ENCODE results near the gene TMEM30A.
A peak's percentile ranks its signal among the peaks of the same experiment; 100 is the strongest.

TMEM30A gene

DNA sequence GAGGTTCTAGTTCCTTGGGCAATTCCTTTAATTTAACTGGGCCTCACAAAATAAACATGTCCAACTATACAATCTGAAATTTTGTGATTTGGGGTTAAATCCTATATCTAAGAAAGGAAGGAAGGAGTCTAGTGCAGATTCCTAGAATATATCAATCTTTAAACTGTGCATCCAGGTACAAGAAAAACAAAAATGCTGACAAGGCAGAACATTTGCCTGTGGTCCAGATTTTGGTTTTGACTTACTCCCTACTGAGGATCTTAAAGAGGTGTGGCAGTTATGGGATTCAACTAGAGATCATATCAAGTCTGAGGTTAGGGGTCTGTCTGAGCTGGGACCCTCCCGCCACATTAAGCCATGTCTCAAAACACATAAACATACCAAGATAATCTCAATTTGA lies 23.3 kb downstream of the TMEM30A start:
- H3K4me3 ChIP-seq (replicated peaks; ENCODE audit: low read depth, low read length), result no peak overlapping the region
- TF ChIP-seq, protein P1, sequence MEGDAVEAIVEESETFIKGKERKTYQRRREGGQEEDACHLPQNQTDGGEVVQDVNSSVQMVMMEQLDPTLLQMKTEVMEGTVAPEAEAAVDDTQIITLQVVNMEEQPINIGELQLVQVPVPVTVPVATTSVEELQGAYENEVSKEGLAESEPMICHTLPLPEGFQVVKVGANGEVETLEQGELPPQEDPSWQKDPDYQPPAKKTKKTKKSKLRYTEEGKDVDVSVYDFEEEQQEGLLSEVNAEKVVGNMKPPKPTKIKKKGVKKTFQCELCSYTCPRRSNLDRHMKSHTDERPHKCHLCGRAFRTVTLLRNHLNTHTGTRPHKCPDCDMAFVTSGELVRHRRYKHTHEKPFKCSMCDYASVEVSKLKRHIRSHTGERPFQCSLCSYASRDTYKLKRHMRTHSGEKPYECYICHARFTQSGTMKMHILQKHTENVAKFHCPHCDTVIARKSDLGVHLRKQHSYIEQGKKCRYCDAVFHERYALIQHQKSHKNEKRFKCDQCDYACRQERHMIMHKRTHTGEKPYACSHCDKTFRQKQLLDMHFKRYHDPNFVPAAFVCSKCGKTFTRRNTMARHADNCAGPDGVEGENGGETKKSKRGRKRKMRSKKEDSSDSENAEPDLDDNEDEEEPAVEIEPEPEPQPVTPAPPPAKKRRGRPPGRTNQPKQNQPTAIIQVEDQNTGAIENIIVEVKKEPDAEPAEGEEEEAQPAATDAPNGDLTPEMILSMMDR (IDR thresholded peaks at IDR 0.05; ENCODE audit: low read depth, low read length, missing control alignments), result no peak
- no peak for DNase-seq (ENCODE audit: extremely low read depth, low read depth)

DNA sequence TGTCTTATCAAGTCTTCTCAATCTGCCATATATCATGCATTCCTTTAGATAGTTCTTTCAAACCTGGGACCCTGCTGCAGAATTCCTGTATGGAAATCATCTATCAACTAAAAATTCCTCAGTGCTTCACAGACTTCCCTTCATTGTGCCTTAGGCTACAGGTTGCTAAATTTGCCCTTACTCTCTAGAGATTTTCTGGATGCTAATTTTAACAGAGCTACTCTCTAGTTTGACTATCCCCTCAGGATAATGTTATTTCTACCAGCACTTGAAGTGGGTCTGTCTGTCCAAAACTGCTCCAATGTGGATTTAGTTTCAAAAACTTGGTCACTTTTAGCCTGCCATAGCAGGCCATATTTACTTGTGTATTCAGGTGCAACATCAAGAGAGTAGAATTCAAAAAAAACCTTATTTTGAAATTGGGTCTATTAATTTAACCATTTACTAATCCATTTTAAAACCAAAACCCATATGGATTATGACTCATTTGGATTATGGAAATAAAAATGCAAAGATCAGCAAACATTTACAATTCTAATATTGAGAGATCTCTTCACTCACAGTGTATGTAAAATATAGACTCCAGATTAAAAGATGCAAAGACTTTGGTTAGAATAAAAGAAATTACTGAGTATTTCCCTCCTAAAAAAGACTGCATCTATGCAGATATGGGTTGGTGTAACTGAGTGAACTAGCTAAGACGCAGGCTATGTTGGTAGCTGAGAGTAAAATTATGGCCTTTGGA lies 27.1 kb downstream of the TMEM30A start:
- DNase-seq (ENCODE audit: extremely low read depth, low read depth), result no peak
- H3K4me3 ChIP-seq (replicated peaks; ENCODE audit: low read depth, low read length), result no peak overlapping the region
- TF ChIP-seq, protein P1 (IDR thresholded peaks at IDR 0.05; ENCODE audit: low read depth, low read length, missing control alignments), result no peak

DNA sequence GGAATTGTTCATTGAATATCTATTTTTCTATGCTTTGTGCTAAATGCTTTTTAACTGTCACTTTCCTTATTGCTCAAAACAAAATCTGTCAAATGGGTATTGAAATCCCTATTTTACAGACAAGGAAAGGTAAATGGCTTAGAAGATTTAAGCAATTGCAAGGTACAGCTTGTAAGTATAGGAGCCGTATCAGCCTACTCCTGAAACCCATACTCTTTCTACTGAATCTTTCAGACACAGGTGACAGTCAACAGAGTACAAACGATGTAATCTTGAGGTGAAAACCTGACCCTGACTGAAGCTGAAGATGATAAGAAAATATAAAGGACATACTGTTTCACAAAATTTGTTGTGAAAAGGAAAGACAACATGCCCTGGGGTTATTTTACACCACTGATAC lies 34.0 kb downstream of the TMEM30A start:
- no peak for DNase-seq (ENCODE audit: extremely low read depth, low read depth)

DNA sequence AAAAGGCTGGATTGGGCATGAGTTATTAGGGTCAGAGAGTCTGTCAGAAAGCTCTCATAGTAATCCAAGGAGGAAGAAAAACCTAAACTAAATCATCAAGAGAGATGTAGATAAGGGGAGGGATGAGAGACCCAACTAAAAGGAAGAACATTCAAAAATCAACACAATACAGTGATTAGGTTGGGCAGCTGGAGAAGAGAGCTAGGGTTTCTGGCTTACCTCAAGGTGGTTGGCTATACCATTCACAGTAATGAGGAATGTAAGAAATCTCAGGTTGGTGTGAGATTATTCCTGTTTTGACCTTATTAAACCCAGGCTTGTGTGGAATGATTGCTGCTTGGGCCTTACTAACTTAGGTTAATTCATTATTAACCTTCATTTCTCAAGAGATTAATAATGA lies 34.8 kb downstream of the TMEM30A start:
- no peak for DNase-seq (ENCODE audit: extremely low read depth, low read depth)
- TF ChIP-seq, protein P1 (IDR thresholded peaks at IDR 0.05; ENCODE audit: low read depth, low read length, missing control alignments), result no peak
- no peak overlapping the region for H3K4me3 ChIP-seq (replicated peaks; ENCODE audit: low read depth, low read length)

More for the DNA sequence above, 34.0 kb downstream of the TMEM30A start:
- H3K4me3 ChIP-seq (replicated peaks; ENCODE audit: low read depth, low read length), result no peak overlapping the region
- TF ChIP-seq, protein P1 (IDR thresholded peaks at IDR 0.05; ENCODE audit: low read depth, low read length, missing control alignments), result no peak

DNA sequence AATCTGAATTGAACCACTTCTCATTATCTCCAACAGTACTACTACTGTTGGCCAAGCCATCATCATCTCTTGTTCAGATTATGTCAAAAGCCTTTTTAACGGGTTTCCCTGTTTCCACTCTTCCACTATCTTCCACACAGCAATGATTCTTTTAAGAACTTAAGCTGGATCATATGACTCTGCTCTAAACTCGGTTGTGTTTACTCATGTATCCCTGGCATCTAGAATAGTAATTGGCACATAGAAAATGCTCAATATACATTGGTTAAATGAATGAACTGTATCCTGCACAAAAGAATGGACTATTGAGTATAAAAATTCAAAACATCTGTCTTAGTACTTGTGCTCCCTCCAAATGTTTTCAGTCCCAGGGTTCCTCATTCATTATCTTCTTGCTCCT lies 38.2 kb downstream of the TMEM30A start:
- H3K4me3 ChIP-seq (replicated peaks; ENCODE audit: low read depth, low read length), result no peak overlapping the region
- DNase-seq (ENCODE audit: extremely low read depth, low read depth), result no peak
- TF ChIP-seq, protein P1 (IDR thresholded peaks at IDR 0.05; ENCODE audit: low read depth, low read length, missing control alignments), result no peak

DNA sequence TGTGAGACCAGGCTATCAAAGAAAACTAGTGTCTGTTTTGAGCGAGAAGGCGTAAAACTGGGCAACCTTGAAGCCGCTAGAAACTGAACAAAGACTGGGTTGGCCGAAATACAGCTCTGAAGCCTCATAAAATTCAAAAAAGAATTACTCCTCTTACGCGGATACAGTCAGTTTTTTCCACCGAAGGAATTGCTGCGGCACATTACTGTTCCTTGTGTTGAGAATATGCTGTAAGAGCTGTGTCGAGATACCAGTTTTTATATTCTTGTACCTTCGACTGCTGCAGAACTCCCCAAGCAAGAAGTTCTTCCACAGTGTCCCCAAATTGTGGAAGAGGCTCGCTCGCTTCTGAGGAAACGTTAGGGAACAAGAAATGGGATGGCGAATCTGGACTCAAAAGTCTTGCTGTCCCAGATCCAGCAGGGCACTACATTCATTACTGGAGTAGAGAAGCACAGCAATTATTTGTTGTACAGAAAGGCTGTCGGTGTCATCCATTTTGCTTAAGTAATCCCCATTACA lies 40.5 kb downstream of the TMEM30A start:
- TF ChIP-seq, protein P1 (IDR thresholded peaks at IDR 0.05; ENCODE audit: low read depth, low read length, missing control alignments), result no peak
- no peak for DNase-seq (ENCODE audit: extremely low read depth, low read depth)
- peak overlapping the region; percentile 81 for H3K4me3 ChIP-seq (replicated peaks; ENCODE audit: low read depth, low read length)
